ENCODE data around the gene ADTRP. TPM values are rescaled to one million over a fixed set of nuclear protein-coding genes. Genes with fewer than 3 reads are reported as not detected.

The ADTRP gene
- total RNA-seq, 1 donor from 2014 or later = 1.5 TPM

DNA sequence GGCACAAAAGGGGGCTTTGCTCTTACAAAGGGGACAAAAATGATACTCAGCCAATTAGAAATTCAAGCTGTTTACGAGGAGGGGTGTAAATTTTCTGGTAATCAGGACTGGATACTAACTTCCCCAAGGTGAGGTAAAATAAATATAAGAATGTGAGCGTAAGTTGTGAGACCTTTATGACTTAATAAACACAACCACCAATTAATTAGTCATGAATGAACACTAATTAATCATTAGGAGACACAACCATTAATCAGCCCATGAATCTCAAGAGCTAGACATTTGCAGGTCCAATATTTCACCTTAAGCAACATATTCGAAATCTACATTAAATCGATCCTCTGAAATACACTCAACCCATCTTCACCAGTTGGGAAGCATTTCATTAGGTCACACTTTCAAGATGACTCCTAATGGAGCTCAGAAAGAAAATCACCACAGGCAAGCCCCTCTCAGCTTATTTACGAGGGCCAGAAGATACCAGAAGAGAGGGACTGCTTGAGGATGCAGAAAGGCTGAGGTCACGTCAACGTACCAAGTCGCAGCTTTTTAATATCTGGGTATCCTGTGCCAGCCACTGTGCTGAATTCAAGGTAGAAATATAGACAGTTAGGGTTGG, 2.7 kb downstream of the ADTRP start:
- DNase-seq (ENCODE audit: extremely low read depth, low read depth, low spot score) = no peak

DNA sequence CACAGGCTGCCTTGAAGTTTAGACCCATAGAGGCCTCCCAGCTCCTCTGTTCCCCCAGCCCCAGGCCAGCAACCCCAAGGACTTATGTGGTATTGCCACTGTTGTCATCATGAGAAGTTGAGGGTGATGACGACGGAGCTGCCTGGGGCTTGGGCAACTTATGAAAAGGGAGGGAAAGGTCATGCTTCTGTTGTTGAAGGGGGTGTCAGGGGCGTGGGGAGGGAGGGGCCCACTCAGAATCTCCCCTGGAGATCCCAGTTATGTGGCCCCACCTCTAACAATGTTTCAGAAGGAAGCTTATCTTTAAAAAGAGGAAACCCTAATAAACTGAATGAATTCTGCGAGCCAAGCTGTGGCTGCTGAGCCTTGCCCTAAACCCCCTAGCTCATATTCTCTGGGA, 4.2 kb downstream of the ADTRP start:
- DNase-seq (ENCODE audit: extremely low read depth, low read depth, low spot score) = no peak

DNA sequence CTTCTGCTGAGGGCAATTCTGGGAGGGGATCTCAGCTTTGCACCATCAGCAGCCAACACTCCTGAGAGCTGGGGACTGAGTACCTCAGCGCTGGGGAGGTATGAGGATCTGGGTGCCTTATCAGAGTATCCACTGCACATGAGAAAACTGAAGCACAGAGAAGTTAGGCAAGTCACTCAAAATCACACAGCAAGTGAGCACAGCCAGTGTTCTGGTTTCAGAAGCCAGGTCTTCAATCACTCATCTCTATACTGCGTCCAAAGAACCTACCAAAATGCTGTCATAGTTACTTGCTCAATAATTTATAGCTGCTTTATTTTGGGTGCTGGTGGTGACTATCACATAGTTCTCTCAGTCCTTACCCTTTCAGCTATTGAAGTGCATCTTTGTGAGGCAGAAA, 5.0 kb downstream of the ADTRP start:
- no peak for DNase-seq (ENCODE audit: extremely low read depth, low read depth, low spot score)

DNA sequence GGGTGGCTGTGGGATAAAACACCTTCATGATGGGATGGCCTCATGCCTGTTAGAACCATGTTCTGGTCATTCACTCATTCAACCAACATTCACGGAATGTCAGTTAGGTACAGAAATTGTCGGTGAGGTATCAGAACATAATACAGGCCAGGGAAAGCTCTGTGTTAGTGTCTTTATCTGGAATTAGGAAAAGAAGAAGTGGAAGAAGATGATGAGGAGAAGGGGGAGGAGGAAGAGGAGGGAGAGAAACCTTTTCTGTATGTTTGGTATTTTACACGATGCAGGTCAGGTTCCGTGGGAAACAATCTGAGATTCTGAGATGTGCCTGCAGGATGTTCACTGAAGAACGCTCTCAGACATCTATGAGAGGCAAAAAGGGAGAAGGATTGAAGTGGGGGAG, 5.6 kb downstream of the ADTRP start:
- no peak for DNase-seq (ENCODE audit: extremely low read depth, low read depth, low spot score)

DNA sequence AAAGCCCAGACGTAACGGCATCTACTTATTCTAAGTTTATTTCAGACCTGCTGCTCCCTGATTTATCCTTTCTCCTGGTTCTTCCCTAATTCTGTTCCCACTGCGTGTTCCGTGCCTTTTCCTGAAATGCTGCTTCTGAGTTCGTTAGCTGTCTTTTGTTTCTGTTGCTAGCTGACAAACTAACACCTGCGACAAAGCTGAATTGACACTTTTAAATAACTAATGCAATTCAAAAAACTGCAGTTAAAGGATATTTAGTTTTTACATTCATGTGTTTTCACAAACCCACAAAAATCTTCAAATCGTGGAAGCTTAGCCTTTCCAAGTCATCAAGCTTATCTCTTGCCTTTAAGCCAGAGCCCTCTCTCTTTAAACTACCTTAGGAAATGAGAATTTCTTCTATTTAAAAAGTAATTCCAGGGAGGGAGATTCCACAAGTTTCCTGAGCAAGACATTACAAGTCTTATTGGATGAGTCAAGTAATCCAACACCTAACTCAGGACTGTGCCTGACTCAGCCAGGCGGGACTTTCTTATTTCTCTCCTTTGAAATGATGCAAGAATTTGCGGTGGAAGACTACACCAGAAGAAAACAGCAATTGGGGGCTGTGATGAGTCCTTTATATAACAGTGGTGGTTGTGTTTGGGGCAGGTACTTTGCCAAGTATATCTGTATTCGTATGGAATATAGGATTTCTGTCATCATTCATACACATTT, 6.3 kb downstream of the ADTRP start:
- DNase-seq (ENCODE audit: extremely low read depth, low read depth, low spot score) = no peak

DNA sequence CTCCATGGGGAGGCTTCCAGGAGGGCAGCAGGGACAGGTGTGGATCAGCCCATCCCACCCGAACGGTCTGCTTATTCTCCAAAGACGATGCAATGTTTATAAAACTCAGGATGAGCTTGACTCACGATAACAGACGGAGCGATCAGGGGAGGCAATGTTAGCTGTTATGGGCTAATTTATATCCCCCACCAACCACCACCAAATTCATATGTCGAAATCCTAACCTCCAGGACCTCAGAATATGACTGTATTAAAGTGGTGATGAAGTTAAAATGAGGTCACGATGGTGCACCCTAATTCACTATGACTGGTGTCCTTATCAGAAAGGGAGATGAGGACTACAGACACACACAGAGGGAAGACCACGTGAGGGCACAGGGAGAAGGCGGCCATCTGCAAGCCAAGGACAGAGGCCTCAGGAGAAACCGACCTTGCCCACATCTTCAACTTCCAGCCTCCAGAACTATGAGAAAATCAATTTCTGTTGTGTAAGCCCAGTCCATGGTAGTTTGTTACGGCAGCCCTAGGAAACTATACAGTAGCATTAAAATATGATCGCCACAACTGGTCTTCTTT, 7.0 kb downstream of the ADTRP start:
- DNase-seq (ENCODE audit: extremely low read depth, low read depth, low spot score) = no peak

DNA sequence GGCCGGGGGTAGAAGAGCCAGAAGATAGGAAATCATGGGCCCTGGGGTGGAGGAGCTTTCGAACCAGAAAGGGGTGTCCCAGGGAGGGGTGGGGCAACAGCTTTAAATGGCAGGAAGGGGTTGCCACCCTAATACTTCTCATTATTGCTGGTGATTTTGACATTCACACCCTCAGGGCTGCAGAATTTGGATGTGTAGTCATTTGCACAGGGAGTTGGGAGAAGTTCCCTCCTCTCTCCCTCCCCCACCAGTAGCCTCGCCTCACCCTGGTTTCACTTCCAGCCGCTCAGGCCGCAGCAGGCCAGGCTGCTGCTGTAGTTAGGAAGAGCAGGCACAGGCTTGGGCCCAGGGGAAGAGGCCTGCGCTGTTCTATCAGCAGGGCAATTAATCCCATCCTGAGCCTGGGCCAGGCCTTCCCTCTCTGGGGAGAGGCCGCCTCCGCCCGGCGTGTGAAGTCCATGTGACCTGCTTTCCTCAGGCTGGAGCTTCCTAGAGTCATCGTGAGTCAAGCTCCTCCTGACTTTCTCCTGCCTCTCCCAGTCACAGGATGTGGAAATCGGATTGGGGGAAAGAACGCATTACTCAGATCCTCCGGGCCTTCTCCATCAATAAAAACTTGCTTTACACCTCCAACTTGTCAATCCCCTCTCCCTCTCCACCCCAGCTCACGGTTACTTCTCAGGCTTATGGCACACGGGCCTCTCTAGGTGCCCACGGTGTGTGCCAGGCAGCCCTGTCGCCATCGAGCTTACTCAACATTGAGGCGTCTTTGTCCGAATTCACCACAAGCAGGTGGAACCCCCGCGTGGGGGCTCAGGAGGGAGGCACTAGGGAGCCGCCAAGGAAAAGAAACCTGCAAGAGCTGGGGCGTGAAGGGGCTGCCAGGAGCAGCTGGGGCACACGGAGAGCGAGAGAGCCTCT, 7.8 kb downstream of the ADTRP start:
- peak; percentile 91 for DNase-seq (ENCODE audit: extremely low read depth, low read depth, low spot score)

DNA sequence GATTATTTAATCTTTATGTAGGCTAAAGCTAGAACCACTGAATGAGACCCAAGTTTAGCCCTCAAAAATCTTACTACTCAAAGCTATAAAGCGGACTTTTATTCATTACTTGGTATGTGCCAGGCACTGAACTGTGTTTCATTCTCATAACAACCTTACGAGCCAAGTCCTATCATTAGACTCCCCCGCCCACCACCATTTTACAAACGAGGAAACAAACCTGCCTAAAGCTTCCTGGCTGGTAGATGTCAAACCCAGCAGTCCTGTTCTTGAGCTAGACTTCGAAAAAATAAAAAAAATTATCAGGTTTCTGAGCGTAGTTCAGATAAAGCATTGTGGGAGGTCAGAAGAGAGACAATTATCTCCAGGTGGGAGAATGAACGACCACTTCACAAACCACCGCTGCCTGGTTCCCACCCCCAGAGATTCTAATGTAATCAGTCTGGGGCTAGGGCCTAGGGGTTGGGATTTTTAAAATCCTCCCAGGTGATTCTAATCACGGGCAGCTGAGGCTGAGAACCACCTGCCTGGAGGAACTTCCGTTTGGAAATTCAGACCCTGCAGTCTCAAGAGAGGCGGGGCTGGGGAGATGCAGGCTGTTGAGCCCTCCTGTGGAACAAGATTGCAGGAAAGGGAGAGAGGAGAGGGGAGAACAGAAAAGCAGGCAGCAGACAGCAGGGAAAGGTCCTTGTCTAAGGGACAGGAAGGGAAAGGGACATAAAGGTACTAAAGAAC, 8.6 kb downstream of the ADTRP start:
- no peak for DNase-seq (ENCODE audit: extremely low read depth, low read depth, low spot score)

DNA sequence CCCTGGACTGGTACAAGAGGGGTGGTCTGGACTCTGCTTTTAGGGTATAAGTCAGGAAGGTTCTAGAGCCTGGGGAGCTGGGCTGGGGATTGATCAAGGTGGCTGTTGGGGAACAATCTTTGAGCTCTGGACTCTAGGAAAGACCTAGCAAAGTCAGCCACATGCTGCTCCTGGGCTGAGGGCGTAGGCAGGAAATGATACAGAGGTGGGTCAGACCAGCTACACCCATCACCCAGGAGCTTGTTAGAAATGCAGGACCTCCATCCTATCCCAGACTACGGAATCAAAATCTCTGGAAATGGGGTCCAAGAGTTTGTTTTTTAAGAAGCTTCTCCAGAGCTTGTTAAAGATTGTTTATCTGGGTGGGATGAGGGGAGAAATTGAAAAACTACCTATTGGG, 9.4 kb downstream of the ADTRP start:
- DNase-seq (ENCODE audit: extremely low read depth, low read depth, low spot score) = no peak

DNA sequence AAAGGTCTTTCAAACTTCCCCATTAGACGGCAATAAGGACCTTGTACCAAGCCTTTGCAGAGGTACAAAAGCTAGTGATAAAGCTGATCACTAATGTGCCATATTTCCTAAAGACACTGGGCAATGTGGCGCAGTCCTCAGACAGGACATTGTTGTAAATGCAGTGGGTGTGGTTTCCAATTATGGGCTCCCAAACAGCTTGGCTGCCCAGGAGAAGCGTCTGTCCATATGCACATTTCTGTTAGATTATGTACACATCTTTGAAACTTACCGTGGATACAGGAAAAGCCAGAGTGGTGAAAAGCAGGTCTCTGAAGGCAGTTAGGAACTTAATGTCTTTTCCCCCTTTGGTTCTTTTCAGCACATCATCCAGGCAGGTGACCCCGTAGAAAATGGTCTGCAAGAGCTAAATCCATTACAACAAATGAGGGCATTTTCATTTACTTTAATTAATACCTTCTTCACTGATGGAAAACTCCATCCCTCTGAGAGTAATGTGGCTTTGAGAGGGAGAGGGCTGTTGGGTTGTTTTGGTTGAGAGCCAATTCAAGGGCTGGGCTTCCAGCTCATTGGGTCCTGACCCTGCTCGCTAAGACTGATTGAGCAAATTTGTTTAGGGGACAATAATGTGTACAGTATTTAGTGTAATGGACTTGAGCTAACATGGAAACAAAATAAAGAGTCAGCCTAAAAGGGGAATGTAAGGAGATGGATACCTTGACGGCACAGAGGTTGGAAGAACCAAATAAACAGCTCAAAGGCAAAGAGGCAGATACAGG, 10.4 kb downstream of the ADTRP start:
- no peak for DNase-seq (ENCODE audit: extremely low read depth, low read depth, low spot score)

DNA sequence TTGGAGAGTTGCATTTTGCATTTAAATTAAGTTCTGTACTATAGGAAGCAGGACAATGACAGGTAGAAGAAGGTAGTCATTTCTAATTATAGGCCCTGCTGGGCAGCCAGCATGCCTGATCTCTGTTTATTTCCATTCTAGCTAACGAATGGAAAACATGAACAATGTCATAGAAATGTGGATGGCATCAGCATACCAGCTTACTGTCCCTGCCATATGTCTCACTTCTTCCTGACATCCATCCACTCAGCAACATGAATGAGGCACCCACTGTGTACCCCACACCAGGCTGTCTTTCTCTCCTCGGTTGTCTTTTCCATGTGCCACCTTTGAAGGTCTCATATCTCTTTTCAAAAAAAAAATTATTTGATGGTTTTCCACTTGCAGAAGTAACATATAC, 11.1 kb downstream of the ADTRP start:
- DNase-seq (ENCODE audit: extremely low read depth, low read depth, low spot score) = no peak

DNA sequence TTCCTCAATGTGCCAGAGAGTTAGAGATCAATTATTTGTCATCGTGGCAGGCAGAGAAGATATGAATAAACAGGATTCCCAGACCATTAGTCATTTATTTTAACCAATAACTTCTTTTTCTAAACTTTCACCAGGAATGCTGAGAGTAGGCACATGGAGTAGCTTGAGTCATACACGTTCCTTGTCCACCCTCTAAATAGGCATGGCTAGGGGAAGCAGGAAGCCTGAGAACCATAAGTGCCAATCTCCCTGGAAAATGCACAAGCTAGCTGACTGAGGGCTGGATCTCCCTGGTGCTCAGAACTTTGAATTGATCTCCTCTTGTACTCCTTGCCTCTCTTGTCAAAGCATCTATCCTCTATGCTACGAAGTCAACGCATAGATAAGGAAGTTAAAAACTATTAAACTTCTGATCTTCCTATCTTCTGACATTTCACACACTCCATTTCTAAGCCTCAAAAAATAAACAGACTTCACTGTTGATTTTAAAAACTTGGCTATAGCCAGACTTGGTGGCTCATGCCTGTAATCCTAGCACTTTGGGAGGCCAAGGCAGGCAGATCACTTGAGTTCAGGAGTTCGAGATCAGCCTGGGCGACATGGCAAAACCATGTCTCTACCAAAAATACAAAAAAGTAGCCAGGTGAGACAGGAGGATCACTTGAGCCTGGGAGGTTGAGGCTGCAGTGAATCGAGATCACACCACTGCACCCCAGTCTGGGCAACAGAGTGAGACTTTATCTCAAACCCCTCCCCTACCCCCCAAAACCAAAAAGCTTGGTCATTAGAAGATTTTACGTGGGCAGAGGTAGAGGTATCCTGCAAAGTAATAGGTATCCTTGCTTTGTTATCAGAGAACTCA, 11.8 kb downstream of the ADTRP start:
- peak; percentile 91 for DNase-seq (ENCODE audit: extremely low read depth, low read depth, low spot score)

DNA sequence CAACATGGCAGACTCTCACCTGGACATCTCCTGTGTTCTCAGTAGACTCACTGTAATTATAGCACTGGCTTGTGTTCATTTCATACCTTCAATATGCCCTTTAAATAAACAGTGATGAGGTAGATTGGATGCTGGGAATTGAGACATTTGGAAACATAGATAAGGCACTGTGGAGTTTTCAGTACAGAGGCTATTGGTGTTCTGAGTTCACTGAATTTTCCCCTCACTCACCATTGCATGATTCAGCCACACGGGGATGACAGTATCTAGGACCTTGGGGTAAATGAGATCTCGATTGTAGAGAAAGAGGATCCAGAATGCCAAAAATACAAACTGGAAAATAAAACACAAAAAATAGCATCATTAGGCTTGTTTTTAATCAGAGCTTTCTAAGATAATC, 12.6 kb downstream of the ADTRP start:
- DNase-seq (ENCODE audit: extremely low read depth, low read depth, low spot score) = no peak

DNA sequence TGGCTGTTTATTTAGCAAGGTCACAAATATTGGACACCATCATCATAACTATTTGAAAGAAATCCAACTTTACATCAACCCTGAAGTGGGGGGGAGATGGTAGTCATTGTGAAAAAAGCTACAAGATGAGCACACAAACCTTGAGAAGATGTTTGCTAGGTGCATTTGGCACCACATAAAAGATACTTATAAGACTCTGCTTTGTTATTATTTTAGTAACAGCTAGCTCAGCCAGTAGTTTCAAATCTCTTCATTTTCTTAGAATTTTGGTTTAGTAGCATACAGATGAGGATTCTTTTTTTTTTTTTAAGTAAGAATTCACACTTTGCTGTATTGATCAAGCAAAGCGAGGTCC, 14.4 kb downstream of the ADTRP start:
- no peak for DNase-seq (ENCODE audit: extremely low read depth, low read depth, low spot score)

DNA sequence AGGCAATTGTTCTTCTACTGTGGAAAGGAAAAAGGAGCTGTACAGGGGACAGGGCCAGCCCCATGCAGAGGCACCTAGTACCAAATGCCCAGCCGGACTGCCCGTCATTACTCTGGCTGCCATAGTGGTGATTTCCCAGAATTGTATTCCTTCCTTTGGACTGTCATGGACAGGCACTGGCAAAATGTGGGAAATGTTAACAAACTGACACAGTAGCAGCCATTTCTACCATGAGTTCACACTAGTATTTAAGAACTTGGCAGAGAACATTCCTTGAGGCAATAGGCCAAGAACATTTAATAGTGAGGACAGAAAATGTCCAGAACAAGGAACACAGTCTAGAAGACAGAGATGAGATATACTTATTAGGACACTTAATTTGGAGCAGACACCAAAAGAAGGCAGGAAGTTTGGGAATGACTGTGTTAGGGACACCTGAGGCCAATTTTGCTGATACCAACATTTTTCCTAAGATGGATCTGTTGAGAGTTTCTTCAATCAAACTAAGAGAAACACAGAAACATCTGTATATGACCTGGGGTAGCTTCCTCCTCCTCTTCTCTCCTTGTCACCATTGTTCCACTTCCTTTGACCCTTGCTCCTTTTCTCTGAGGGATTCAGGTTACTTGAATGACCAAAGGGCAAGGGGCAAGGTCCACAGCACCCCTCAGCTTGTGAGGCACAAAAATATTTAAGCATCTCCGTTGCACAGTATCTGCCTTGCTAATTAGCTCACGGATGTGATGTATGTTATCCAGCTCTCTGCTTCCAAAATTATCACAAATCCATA, 14.9 kb downstream of the ADTRP start:
- DNase-seq (ENCODE audit: extremely low read depth, low read depth, low spot score) = no peak

DNA sequence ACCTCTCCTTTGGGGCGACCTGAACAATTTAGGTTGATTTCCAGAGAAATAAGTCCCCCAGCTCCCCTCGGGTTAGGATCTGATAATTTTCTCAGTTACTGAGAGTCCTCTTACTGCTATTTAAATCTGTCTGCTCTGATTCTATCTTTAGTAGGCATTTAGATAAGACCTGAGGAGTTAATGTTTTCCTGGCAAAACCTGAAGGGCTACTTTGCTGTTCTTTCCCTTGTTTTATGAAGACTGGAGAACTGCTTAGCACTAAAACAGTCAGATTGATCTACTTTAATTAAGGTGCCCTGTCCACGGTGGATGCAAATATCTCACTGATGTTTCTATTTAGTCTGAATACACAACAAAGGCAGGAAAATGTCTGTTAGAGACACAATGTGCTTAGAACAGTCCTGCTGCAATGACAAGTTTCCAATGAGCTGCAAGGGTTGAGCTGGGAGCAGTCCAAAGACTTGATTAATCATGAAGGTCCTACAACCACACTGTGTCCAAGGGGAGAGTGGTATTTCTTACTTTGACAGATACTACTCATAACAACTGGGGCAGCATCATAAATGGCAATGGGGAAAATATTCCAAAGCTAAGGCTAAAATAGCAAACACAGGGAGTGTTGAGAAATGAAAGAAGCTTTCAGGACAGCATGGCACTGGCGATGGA, 15.7 kb downstream of the ADTRP start:
- DNase-seq (ENCODE audit: extremely low read depth, low read depth, low spot score) = no peak

DNA sequence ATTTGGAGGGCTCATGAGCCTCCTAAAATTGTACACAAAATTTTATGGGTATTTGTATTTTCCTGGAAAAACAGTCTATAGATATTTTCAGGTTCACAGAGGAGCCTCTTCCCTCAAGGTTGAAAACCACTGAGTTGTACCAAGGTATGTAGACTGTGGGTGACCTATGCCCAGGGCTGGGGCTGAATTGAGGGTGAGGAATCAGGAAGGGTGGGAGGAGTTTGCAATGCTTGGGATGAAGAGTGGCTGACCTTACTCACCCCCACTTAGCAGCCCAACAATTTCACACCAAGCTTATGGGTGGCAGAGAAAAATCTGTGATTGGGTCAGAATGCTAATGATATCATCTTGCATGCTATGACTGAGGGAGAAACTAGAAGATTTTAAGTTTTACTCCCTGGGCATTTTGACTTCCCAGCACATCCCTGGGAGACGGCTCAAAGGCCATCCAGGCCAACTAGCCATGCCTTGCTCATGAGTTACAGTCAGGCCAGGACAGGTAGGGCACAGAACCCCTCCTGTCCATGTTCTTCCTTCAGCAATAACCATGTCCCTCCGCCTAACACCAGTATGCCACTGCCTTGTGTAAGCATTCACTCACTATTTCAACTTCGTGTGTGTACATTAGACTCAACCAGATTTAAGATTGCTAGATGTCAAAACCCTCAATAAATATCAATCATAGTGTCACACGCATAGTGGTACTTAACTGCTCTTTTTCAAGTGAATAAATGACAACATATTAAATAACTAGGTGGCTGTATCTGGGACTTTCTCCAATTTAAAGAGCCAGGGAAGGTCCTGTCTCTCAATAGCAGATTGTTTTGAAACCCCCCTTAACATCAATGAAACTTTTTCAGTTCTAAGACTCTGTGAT, 16.6 kb downstream of the ADTRP start:
- no peak for DNase-seq (ENCODE audit: extremely low read depth, low read depth, low spot score)
